Keratinocyte (primary cell): ENCODE results near the gene SH3PXD2A. TPM values are rescaled to one million over a fixed set of nuclear protein-coding genes. Genes with fewer than 3 reads are reported as not detected.

Experiments
- DNase-seq: peaks from one replicate; pipeline ENCODE4 v3.0.0-alpha.2; 2011; ENCODE audit warnings: low read depth, missing footprints, low spot score
- FAIRE-seq: peaks from 2 replicates; lab custom pipeline; 2011; peaks lifted over from hg19 to GRCh38; lab: Jason Lieb, UNC
- H2AFZ ChIP-seq: 2 replicates; pipeline ENCODE4 v1.6.0; 2012; ENCODE audit warnings: low read length, control low read depth, inconsistent platforms; ENCODE audit not compliant: control insufficient read depth
- H3K27ac ChIP-seq: 2 replicates; pipeline ENCODE4 v1.5.1; 2011; ENCODE audit warnings: low read length; ENCODE audit not compliant: control insufficient read depth, insufficient read depth
- H3K27me3 ChIP-seq: 3 replicates; pipeline ENCODE4 v1.6.0; 2011; ENCODE audit warnings: low read length; ENCODE audit not compliant: control insufficient read depth, insufficient read depth; ENCODE audit errors: extremely low read depth
- H3K36me3 ChIP-seq, 2 experiments: 2 replicates in 1 of 2; 3 replicates in 1 of 2; pipeline ENCODE4 v1.5.1; 2011; ENCODE audit warnings: low read length in 2 of 2, mild to moderate bottlenecking in 1 of 2; ENCODE audit not compliant: control insufficient read depth in 2 of 2, insufficient read depth in 2 of 2; ENCODE audit errors: extremely low read depth in 1 of 2
- H3K4me1 ChIP-seq: 3 replicates; pipeline ENCODE4 v1.5.1; 2011; ENCODE audit warnings: low read length; ENCODE audit not compliant: control insufficient read depth, insufficient read depth; ENCODE audit errors: extremely low read depth
- H3K4me2 ChIP-seq: 3 replicates; pipeline ENCODE4 v1.6.0; 2011; ENCODE audit warnings: low read depth, low read length; ENCODE audit not compliant: control insufficient read depth, insufficient read depth; ENCODE audit errors: extremely low read depth
- H3K4me3 ChIP-seq, 3 experiments: fragments of 200-600 bp in 1 of 3; sonication (generic) in 1 of 3; 2 replicates in 2 of 3; 3 replicates in 1 of 3; pipeline ENCODE4 v1.5.1; 2011 to 2016; ENCODE audit warnings: low read length in 3 of 3, mild to moderate bottlenecking in 3 of 3, control low read depth in 2 of 3, inconsistent platforms in 1 of 3, low read depth in 1 of 3, mixed read lengths in 1 of 3, mixed run types in 1 of 3, moderate library complexity in 1 of 3; ENCODE audit not compliant: control insufficient read depth in 2 of 3, insufficient read depth in 2 of 3; ENCODE audit errors: extremely low read depth in 1 of 3
- H3K79me2 ChIP-seq: 2 replicates; pipeline ENCODE4 v1.6.0; 2012; ENCODE audit warnings: low read length; ENCODE audit not compliant: control insufficient read depth, insufficient read depth
- H3K9ac ChIP-seq: 3 replicates; pipeline ENCODE4 v1.6.0; 2011; ENCODE audit warnings: low read length; ENCODE audit not compliant: control insufficient read depth, insufficient read depth; ENCODE audit errors: extremely low read depth
- H3K9me1 ChIP-seq: 3 replicates; pipeline ENCODE4 v1.6.0; 2011; ENCODE audit warnings: low read length; ENCODE audit not compliant: control insufficient read depth, insufficient read depth; ENCODE audit errors: extremely low read depth
- H3K9me3 ChIP-seq: 2 replicates; pipeline ENCODE4 v1.5.1; 2012; ENCODE audit warnings: low read depth, low read length; ENCODE audit not compliant: control insufficient read depth
- H4K20me1 ChIP-seq: 3 replicates; pipeline ENCODE4 v1.6.0; 2011; ENCODE audit warnings: low read length; ENCODE audit not compliant: control insufficient read depth, insufficient read depth; ENCODE audit errors: extremely low read depth
- CTCF ChIP-seq, 3 experiments: IDR thresholded peaks in 1 of 3; conservative IDR thresholded peaks in 1 of 3; optimal IDR thresholded peaks in 1 of 3; 2 replicates in 2 of 3; 3 replicates in 1 of 3; pipeline versions ENCODE3 to v1.5.1; 2011; ENCODE audit warnings: low read length in 3 of 3, mild to moderate bottlenecking in 3 of 3, moderate library complexity in 2 of 3, control low read depth in 1 of 3, inconsistent platforms in 1 of 3; ENCODE audit not compliant: insufficient read depth in 2 of 3; ENCODE audit errors: extremely low read depth in 1 of 3
- EZH2 ChIP-seq: IDR thresholded peaks from one replicate; pipeline ENCODE4 v1.6.1; 2012; ENCODE audit warnings: inconsistent platforms, mild to moderate bottlenecking, low read length, moderate library complexity
- dilution Hi-C: fragments of 300-500 bp; cut with MboI; formaldehyde crosslinking; loops from one replicate; pipeline ENCODE4 v1.7.0; 2020; ENCODE audit warnings: low sequenced_read_pairs; ENCODE audit not compliant: extremely low pct_ligation_motif_present
- polyA plus RNA-seq, 5 experiments: library from polyadenylated mRNA; depleted of rRNA in 3 of 5; stranded (reverse) in 3 of 5; stranded (forward) in 1 of 5; unstranded in 1 of 5; fragments of >200 nt; gene quantifications; 1 replicate in 1 of 5; 2 replicates in 3 of 5; 3 replicates in 1 of 5; pipeline versions ENCODE4 v1.2.1 to v1.2.3, GENCODE V29; 2011 to 2012; ENCODE audit warnings: missing spikeins in 2 of 5, low read depth in 1 of 5, low replicate concordance in 1 of 5

Gene SH3PXD2A
- polyA plus RNA-seq, 1 donor (not counting 4 experiments of a cell fraction or from before 2014, with no cell fraction given) = 33.9 TPM

- Histone ChIP-seq H3K4me2 (no peak overlapping the region), H3K27ac (no peak overlapping the region), H3K36me3 (peaks cover 22 to 46% of the 10 kb centered on the region in 2 experiments), H3K9me3 (no peaks in the 10 kb centered on the region), H3K9ac (no peak overlapping the region), H2AFZ (no peak overlapping the region), H4K20me1 (peaks cover 8% of the 10 kb centered on the region), H3K27me3 (no peaks in the 10 kb centered on the region), H3K9me1 (peaks cover 2% of the 10 kb centered on the region), H3K4me1 (peaks cover 51% of the 10 kb centered on the region), H3K4me3 (no peak overlapping the region), H3K79me2 (peaks cover 73% of the 10 kb centered on the region)
- FAIRE-seq (no peak), DNase-seq (no peak)
- TF ChIP-seq CTCF (optimal IDR thresholded peaks at IDR 0.05 in 1 of 3, IDR thresholded peaks at IDR 0.05 in 1 of 3, conservative IDR thresholded peaks at IDR 0.05 in 1 of 3; ENCODE audit: extremely low read depth in 1 of 3, insufficient read depth in 2 of 3, low read length in 3 of 3) = no peak
- no peak for TF ChIP-seq EZH2
- dilution Hi-C loops = no loop called here
These were observed 120.6 kb downstream of the SH3PXD2A start for GRCh38 chr10:103734731-103735130.

GRCh38 chr10:103733045-103733419, 122.3 kb downstream of the SH3PXD2A start:
- H3K27me3 ChIP-seq = no peaks in the 10 kb centered on the region
- H4K20me1 ChIP-seq = peaks cover 6% of the 10 kb centered on the region
- no peak overlapping the region for H3K9ac ChIP-seq
- peaks cover 31 to 54% of the 10 kb centered on the region in 2 experiments for H3K36me3 ChIP-seq
- H3K27ac ChIP-seq = no peak overlapping the region
- TF ChIP-seq EZH2 (no peak), CTCF (optimal IDR thresholded peaks at IDR 0.05 in 1 of 3, IDR thresholded peaks at IDR 0.05 in 1 of 3, conservative IDR thresholded peaks at IDR 0.05 in 1 of 3; ENCODE audit: extremely low read depth in 1 of 3, insufficient read depth in 2 of 3, low read length in 3 of 3) (no peak)
- FAIRE-seq (no peak), DNase-seq (no peak)
- no peak overlapping the region for H2AFZ ChIP-seq
- H3K9me3 ChIP-seq = no peaks in the 10 kb centered on the region
- H3K9me1 ChIP-seq = peaks cover 2% of the 10 kb centered on the region
- H3K79me2 ChIP-seq = peaks cover 72% of the 10 kb centered on the region
- H3K4me3 ChIP-seq = no peak overlapping the region
- no peak overlapping the region for H3K4me2 ChIP-seq
- H3K4me1 ChIP-seq = peaks cover 34% of the 10 kb centered on the region
- dilution Hi-C loops = no loop called here
